ENCODE measurements around the gene RAPGEF6. TPM values are rescaled to one million over a fixed set of nuclear protein-coding genes. Genes with fewer than 3 reads are reported as not detected.

The RAPGEF6 gene
- total and polyA plus RNA-seq, 2 of the 4 experiments (the other 2 are of a cell fraction) = 5.8 to 18.8 TPM

- Histone ChIP-seq H4K5ac (ENCODE audit: low read depth, low read length) (no peak overlapping the region), H3K9ac (ENCODE audit: low read depth, low read length) (no peak overlapping the region), H3K36me3 (ENCODE audit: control insufficient read depth, insufficient read depth, low read length) (peaks cover 24% of the 10 kb centered on the region), H3K18ac (ENCODE audit: low read depth, low read length) (no peak overlapping the region), H2AK5ac (ENCODE audit: low read depth, low read length) (no peak overlapping the region), H3K23ac (ENCODE audit: low read depth, low read length) (no peak overlapping the region), H3K56ac (ENCODE audit: extremely low read depth, insufficient read depth, low read length) (no peak overlapping the region), H3K27me3 (ENCODE audit: control insufficient read depth, insufficient read depth, low read length) (no peaks in the 10 kb centered on the region), H3K4me1 (ENCODE audit: control insufficient read depth, insufficient read depth, low read length) (0 out of 2 replicates have a peak, but pooled peaks cover 2% of the 10 kb centered on the region), H3K9me1 (ENCODE audit: insufficient read depth, low read length) (0 out of 2 replicates have a peak, but pooled peaks cover 3% of the 10 kb centered on the region), H2BK20ac (ENCODE audit: low read depth, low read length) (no peak overlapping the region), H4K20me1 (ENCODE audit: insufficient read depth, low read length) (no peaks in the 10 kb centered on the region), H3K79me1 (ENCODE audit: low read depth in 1 of 2, low read length in 2 of 2) (peaks cover 0 to 4% of the 10 kb centered on the region in 2 experiments; a peak in 2 of 4 replicates), H2BK120ac (ENCODE audit: low read depth, low read length) (no peak overlapping the region), H3K4me2 (ENCODE audit: low read depth, low read length) (no peak overlapping the region), H2BK5ac (ENCODE audit: low read depth, low read length, poor library complexity, severe bottlenecking) (no peak overlapping the region), H3K4me3 (ENCODE audit: insufficient read depth, low read depth, low read length) (no peak overlapping the region), H3K4ac (ENCODE audit: low read depth, low read length) (no peak overlapping the region), H3K9me3 (ENCODE audit: control insufficient read depth, insufficient read depth, low read length) (no peaks in the 10 kb centered on the region), H3K14ac (replicated peaks; ENCODE audit: low read depth, low read length) (no peak overlapping the region), H2AK9ac (replicated peaks; ENCODE audit: low read depth, low read length, poor library complexity) (no peak overlapping the region), H2AFZ (replicated peaks; ENCODE audit: low read length, poor library complexity) (no peak overlapping the region), H4K8ac (ENCODE audit: low read depth in 2 of 2, low read length in 2 of 2) (no peak overlapping the region), H3K27ac (ENCODE audit: insufficient read depth, low read length) (no peak overlapping the region), H2BK15ac (ENCODE audit: low read depth, low read length) (no peak overlapping the region), H4K91ac (ENCODE audit: insufficient read depth, low read depth, low read length) (no peak overlapping the region)
- DNase-seq (no peak), ATAC-seq (ENCODE audit: low read depth) (no peak)
- intact Hi-C loops (cut with micrococcal nuclease) (loop anchor here (10.0 kb wide), 2 partner anchors 212 to 362 kb away; partner anchors contain the start of gene FNIP1), in situ Hi-C loops (cut with MboI; ENCODE audit: low sequenced_read_pairs) (no loop called here), dilution Hi-C loops (cut with HindIII; ENCODE audit: low sequenced_read_pairs, unreplicated experiment) (no loop called here)
- TF ChIP-seq MAFK (IDR thresholded peaks at IDR 0.05; ENCODE audit: low read depth, low read length) = no peak
- TF ChIP-seq CEBPB (IDR thresholded peaks at IDR 0.05; ENCODE audit: low read depth, low read length) = no peak
- TF ChIP-seq FOS (IDR thresholded peaks at IDR 0.05; ENCODE audit: low read depth, low read length) = no peak
- TF ChIP-seq RCOR1 (IDR thresholded peaks at IDR 0.05; ENCODE audit: insufficient replicate concordance, low read length) = no peak
- no peak for TF ChIP-seq USF2 (IDR thresholded peaks at IDR 0.05; ENCODE audit: low read depth, low read length)
- TF ChIP-seq POLR2A (IDR thresholded peaks at IDR 0.05; ENCODE audit: low read depth, low read length) = no peak
- TF ChIP-seq CHD1 (IDR thresholded peaks at IDR 0.05; ENCODE audit: low read depth, low read length) = no peak
- TF ChIP-seq RAD21 (IDR thresholded peaks at IDR 0.05; ENCODE audit: low read length) = no peak
- no peak for TF ChIP-seq ELK1 (IDR thresholded peaks at IDR 0.05; ENCODE audit: borderline replicate concordance, low read depth, low read length)
- TF ChIP-seq MAZ (IDR thresholded peaks at IDR 0.05; ENCODE audit: borderline replicate concordance, low read depth, low read length) = no peak
- no peak for TF ChIP-seq SMC3 (IDR thresholded peaks at IDR 0.05; ENCODE audit: low read depth, low read length)
- no peak for TF ChIP-seq CTCF (conservative IDR thresholded peaks at IDR 0.05; ENCODE audit: low read depth, low read length)
- TF ChIP-seq MXI1 (IDR thresholded peaks at IDR 0.05; ENCODE audit: borderline replicate concordance, low read depth, low read length) = no peak
- TF ChIP-seq BHLHE40 (IDR thresholded peaks at IDR 0.05; ENCODE audit: low read depth, low read length) = no peak
- ChIA-PET CTCF (no interaction called here), POLR2A (ENCODE audit: unreplicated experiment) (no interaction called here)
- no TSS peak for BruUV-seq (replicated peaks)
- 83% methylated on average over 1 of the region's 1 CpG; no CpG with 5 or more reads in 1 of the 2 experiments for WGBS, 2 experiments (ENCODE audit: extremely low coverage in 2 of 2, insufficient read length in 1 of 2)
Measured at GRCh38 chr5:131433109-131433508, 201.9 kb downstream of the RAPGEF6 start.

Measured in IMR-90 (cell line).